Natural killer cell (primary cell): ENCODE data around the gene SPATA32. TPM values are rescaled to one million over a fixed set of nuclear protein-coding genes. Genes with fewer than 3 reads are reported as not detected.

Experiments
- ATAC-seq, 3 donors: fragments of 150-1000 bp in 2 of 3; fragments of 200-7000 bp in 1 of 3; cut with Tn5 transposase; 1 replicate in 1 of 3; 2 replicates in 2 of 3; pipeline ENCODE4 v1.10.0; 2021; ENCODE audit warnings: mild to moderate bottlenecking in 2 of 3, moderate library complexity in 2 of 3
- DNase-seq, 2 donors: peaks; one replicate each; pipeline versions ENCODE4 v3.0.0 to v3.0.0-alpha.2; 2013 to 2021; ENCODE audit warnings: mixed read lengths in 1 of 2
- H3K27ac ChIP-seq: one replicate; pipeline ENCODE4 v1.5.1; 2013; ENCODE audit warnings: mild to moderate bottlenecking, low read length
- H3K27me3 ChIP-seq: one replicate; pipeline ENCODE4 v1.6.1; 2013; ENCODE audit warnings: low read length; ENCODE audit not compliant: control insufficient read depth, insufficient read depth
- H3K36me3 ChIP-seq: one replicate; pipeline ENCODE4 v1.6.1; 2013; ENCODE audit warnings: low read length; ENCODE audit not compliant: control insufficient read depth, insufficient read depth
- H3K4me1 ChIP-seq: one replicate; pipeline ENCODE4 v1.6.1; 2013; ENCODE audit warnings: low read length; ENCODE audit not compliant: control insufficient read depth, insufficient read depth
- H3K4me3 ChIP-seq: one replicate; pipeline ENCODE4 v1.5.1; 2013; ENCODE audit warnings: low read length
- H3K9me3 ChIP-seq: one replicate; pipeline ENCODE4 v1.6.1; 2013; ENCODE audit warnings: low read length; ENCODE audit not compliant: control insufficient read depth, insufficient read depth
- H3K27ac Mint-ChIP-seq, 2 donors: one replicate each; pipeline ENCODE4 v1.8.0; 2022; ENCODE audit warnings: mild to moderate bottlenecking in 2 of 2, mixed read lengths in 2 of 2, moderate library complexity in 1 of 2
- H3K27me3 Mint-ChIP-seq, 2 donors: one replicate each; pipeline ENCODE4 v1.8.0; 2022; ENCODE audit warnings: low read depth in 2 of 2, mixed read lengths in 2 of 2
- H3K36me3 Mint-ChIP-seq: one replicate; pipeline ENCODE4 v1.8.0; 2022; ENCODE audit warnings: mixed read lengths
- H3K4me1 Mint-ChIP-seq, 2 donors: one replicate each; pipeline ENCODE4 v1.8.0; 2022; ENCODE audit warnings: mixed read lengths in 2 of 2
- H3K4me3 Mint-ChIP-seq: one replicate; pipeline ENCODE4 v1.8.0; 2022; ENCODE audit warnings: mild to moderate bottlenecking, moderate library complexity, mixed read lengths
- H3K9me3 Mint-ChIP-seq, 2 donors: one replicate each; pipeline ENCODE4 v1.8.0; 2022; ENCODE audit warnings: mixed read lengths in 2 of 2
- CTCF ChIP-seq: fragments of 200-600 bp; IDR thresholded peaks from one replicate; pipeline ENCODE4 v1.8.0; 2022; ENCODE audit warnings: antibody characterized with exemption
- WGBS: methylation state at CpG from one replicate; pipeline ENCODE4 v1.1.7; 2013; ENCODE audit warnings: missing lambda C conversion rate; ENCODE audit not compliant: insufficient coverage; 5-methylcytosine and 5-hydroxymethylcytosine counted together
- intact Hi-C: fragments of 100-400 bp; cut with micrococcal nuclease; formaldehyde crosslinking; loops from one replicate; pipeline ENCODE4 v1.14.2; 2022
- total RNA-seq, 4 donors: library from RNA; stranded (reverse); fragments of 120-200 nt in 1 of 4; gene quantifications; one replicate each; pipeline versions ENCODE4 v1.2.3 to v1.2.4, GENCODE V29; 2013 to 2022

Gene SPATA32
- total RNA-seq, 3 donors from 2014 or later (not counting 1 experiment from before 2014, with no cell fraction given) = 0.43 TPM; not detected in 2

- Histone ChIP-seq H3K36me3 (peaks cover 73% of the 10 kb centered on the region), H3K27me3 (no peaks in the 10 kb centered on the region), H3K4me1 (no peaks in the 10 kb centered on the region), H3K4me3 (no peak overlapping the region), H3K9me3 (no peaks in the 10 kb centered on the region), H3K27ac (no peak overlapping the region)
- Mint-ChIP-seq H3K4me3 (no peak overlapping the region), H3K9me3 (no peaks in the 10 kb centered on the region), H3K27me3 (no peaks in the 10 kb centered on the region), H3K4me1 (no peaks in the 10 kb centered on the region), H3K27ac (no peak overlapping the region), H3K36me3 (no peaks in the 10 kb centered on the region)
- DNase-seq (no peak), ATAC-seq (no peak)
- WGBS = 98% methylated on average over 2 of the region's 3 CpGs
- intact Hi-C loops = no loop called here
- no peak for TF ChIP-seq CTCF
Observed at GRCh38 chr17:45271603-45272002, 9.7 kb upstream of the SPATA32 start.

GRCh38 chr17:45270828-45271418 is 9.0 kb upstream of the SPATA32 start:
- H3K27me3 ChIP-seq = no peaks in the 10 kb centered on the region
- H3K36me3 ChIP-seq = peaks cover 79% of the 10 kb centered on the region
- peak; percentile 61 for TF ChIP-seq CTCF
- no peaks in the 10 kb centered on the region for H3K4me1 ChIP-seq
- ATAC-seq = peak in 2 of 3 donors; percentile 73
- H3K27ac ChIP-seq = no peak overlapping the region
- Mint-ChIP-seq H3K27ac (no peak overlapping the region), H3K9me3 (no peaks in the 10 kb centered on the region), H3K27me3 (no peaks in the 10 kb centered on the region), H3K4me3 (no peak overlapping the region), H3K36me3 (no peaks in the 10 kb centered on the region), H3K4me1 (no peaks in the 10 kb centered on the region)
- WGBS = 89% methylated on average over 12 of the region's 13 CpGs
- DNase-seq = peak; percentile 34 to 74
- H3K4me3 ChIP-seq = no peak overlapping the region
- intact Hi-C loops = no loop called here
- no peaks in the 10 kb centered on the region for H3K9me3 ChIP-seq

GRCh38 chr17:45269912-45270311 is 8.0 kb upstream of the SPATA32 start:
- no peak overlapping the region for H3K4me3 Mint-ChIP-seq
- intact Hi-C loops = no loop called here
- no peaks in the 10 kb centered on the region for H3K4me1 Mint-ChIP-seq
- TF ChIP-seq CTCF = no peak
- H3K9me3 Mint-ChIP-seq = no peaks in the 10 kb centered on the region
- H3K27me3 Mint-ChIP-seq = no peaks in the 10 kb centered on the region
- H3K9me3 ChIP-seq = no peaks in the 10 kb centered on the region
- peaks cover 83% of the 10 kb centered on the region for H3K36me3 ChIP-seq
- no peak for ATAC-seq
- WGBS = 86% methylated on average over 7 of the region's 7 CpGs
- H3K36me3 Mint-ChIP-seq = no peaks in the 10 kb centered on the region
- H3K27ac Mint-ChIP-seq = peak overlapping the region in 1 of 2 donors; percentile 36
- DNase-seq = no peak
- no peaks in the 10 kb centered on the region for H3K27me3 ChIP-seq
- H3K27ac ChIP-seq = no peak overlapping the region
- H3K4me3 ChIP-seq = no peak overlapping the region
- H3K4me1 ChIP-seq = no peaks in the 10 kb centered on the region
